GM12872 (cell line): ENCODE data around the gene CYB5R4.

ENCODE experiments used
- CTCF ChIP-seq: IDR thresholded peaks from 3 replicates; pipeline ENCODE4 v1.5.1; 2011; ENCODE audit warnings: low read depth, mild to moderate bottlenecking, low read length, moderate library complexity; ENCODE audit not compliant: insufficient read depth

CYB5R4 gene

GRCh38 chr6:83954371-83954770 is 94.9 kb downstream of the CYB5R4 start:
- no peak for TF ChIP-seq CTCF

DNA sequence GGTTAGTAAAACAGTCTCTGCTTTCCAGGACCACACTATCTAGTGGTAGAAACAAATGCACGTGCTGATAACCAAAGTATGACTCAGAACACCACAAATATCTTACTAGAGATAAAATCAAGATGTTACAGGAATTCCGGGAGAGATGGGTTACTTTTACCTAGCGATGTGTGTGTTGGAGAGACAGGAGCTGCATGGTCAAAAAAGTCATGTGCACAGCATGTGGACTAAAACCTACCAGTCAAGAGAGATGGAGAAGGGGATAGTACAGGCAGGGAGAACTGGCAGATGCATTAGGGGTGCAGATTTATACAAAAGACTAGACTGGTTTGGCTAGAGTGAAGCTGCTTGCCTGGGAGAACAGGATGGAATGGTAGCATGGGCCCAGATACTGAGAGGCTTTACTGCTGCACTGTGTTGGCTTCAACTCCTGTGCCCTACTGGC is 98.8 kb downstream of the CYB5R4 start:
- TF ChIP-seq CTCF, result no peak

GRCh38 chr6:83960664-83961063 is 101.2 kb downstream of the CYB5R4 start:
- TF ChIP-seq CTCF, result no peak

GRCh38 chr6:83962582-83962981 is 103.1 kb downstream of the CYB5R4 start:
- TF ChIP-seq CTCF, result no peak

DNA sequence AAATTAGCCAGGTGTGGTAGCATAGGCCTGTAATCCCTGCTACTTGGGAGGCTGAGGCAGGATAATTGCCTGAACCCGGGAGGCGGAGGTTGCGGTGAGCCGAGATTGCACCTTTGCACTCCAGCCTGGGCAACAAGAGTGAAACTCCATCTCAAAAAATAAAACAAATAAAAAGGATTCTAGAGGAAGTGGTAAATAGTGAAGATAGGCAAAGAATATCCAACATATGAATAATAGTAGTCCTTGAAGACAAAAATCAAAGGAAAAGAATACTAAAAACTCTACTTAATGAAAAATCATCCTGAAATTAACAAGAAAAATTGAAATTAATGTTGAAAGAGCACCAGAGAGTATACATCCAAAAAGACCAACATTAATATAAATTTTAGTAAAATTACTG is 107.0 kb downstream of the CYB5R4 start:
- TF ChIP-seq CTCF, result no peak

DNA sequence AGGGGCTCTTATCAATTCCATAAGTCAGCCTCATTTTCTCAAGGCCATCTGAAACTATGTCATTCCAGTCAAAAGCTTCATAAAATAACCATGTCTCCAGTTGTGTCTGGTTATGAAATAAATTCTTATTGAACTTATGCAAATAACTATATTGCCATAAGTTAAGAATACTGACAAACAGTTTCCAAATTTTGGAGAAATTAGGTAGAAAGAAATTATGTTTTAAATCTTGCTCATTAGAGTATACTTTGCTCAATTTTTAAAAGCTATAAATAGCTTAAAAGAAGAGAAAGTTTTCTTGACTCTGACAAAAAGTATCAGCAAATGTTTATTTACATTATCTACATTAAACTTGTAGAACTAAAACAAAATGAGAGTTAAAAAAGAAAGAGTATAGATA is 111.1 kb downstream of the CYB5R4 start:
- no peak for TF ChIP-seq CTCF

DNA sequence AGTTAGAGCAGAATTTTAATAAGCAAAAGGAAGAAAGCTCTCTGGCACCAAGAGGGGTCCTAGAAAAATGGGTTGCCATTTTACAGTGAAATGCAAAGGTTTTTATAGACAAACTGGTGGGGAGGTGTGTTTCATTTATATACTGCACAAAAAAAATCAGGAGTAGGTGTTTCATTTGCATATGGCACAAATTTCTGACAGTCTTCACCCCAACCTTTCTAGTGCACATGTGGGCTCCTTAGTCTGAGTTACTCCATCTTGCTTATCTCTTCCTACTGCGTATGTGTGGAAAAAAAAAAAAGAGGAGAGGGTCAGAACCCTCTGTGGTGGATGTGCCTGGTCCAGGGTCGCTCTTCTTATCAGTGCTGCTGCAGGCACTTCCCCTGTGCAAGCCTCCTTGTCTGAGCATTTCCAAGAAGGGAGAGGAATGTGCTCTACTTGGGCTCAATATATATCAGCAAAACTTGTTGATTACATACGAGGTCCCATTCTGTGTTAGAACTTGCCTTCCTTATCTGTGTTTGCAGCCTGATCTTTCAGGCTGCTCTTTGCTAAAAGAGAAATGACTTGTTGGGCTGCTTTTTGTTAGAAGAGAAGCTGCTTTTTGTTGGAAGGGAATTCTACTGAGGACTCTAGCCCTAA is 115.0 kb downstream of the CYB5R4 start:
- TF ChIP-seq CTCF, result no peak
